K562 (cell line): ENCODE results near the gene EML6.

ENCODE experiments used
- ETV5 ChIP-seq: sonication (generic); formaldehyde crosslinking; IDR thresholded peaks from 2 replicates; pipeline ENCODE4 v1.4.0; 2020; ENCODE audit warnings: low read depth, mild to moderate bottlenecking, missing genetic modification reagents
- MYBL2 ChIP-seq, 2 experiments: fragments of 450-650 bp in 1 of 2; sonication (generic) in 1 of 2; formaldehyde crosslinking in 1 of 2; IDR thresholded peaks; 2 replicates each; pipeline versions ENCODE4 v1.6.1 to v1.8.1; 2017 to 2022; ENCODE audit warnings: borderline replicate concordance in 1 of 2, inconsistent platforms in 1 of 2, low read depth in 1 of 2, mild to moderate bottlenecking in 1 of 2, missing genetic modification reagents in 1 of 2, moderate library complexity in 1 of 2
- TF ChIP-seq, protein P1 (sequence below), 2 experiments: fragments of 200-800 bp in 1 of 2; sonication (Bioruptor generic) in 1 of 2; sonication (generic) in 1 of 2; formaldehyde crosslinking in 1 of 2; IDR thresholded peaks in 1 of 2; conservative IDR thresholded peaks in 1 of 2; 2 replicates each; pipeline versions ENCODE4 v1.5.0 to v1.6.1; 2016 to 2020; ENCODE audit warnings: missing compliant biosample characterization in 1 of 2, missing genetic modification characterization in 1 of 2, missing genetic modification reagents in 1 of 2

DNA sequence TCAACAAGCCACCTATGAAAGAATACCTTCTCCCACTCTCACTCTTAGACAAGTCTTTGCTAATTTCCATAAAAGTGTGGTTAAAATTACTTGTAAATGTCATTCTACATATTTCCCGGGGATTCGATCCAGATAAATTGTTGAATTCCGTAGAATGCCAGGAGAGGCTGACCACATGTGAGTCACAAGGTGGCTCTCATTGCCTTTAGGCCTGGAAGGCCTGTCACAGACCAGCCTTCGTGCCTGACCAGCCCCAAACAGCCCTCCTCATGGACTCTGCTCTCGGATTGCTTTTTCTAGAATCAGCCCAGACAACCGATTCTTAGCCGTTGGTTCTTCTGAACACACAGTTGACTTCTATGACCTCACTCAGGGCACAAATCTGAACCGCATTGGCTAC lies 240.8 kb downstream of the EML6 start:
- TF ChIP-seq, protein P1, sequence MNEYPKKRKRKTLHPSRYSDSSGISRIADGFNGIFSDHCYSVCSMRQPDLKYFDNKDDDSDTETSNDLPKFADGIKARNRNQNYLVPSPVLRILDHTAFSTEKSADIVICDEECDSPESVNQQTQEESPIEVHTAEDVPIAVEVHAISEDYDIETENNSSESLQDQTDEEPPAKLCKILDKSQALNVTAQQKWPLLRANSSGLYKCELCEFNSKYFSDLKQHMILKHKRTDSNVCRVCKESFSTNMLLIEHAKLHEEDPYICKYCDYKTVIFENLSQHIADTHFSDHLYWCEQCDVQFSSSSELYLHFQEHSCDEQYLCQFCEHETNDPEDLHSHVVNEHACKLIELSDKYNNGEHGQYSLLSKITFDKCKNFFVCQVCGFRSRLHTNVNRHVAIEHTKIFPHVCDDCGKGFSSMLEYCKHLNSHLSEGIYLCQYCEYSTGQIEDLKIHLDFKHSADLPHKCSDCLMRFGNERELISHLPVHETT (CRISPR knock-in tag; conservative IDR thresholded peaks at IDR 0.05 in 1 of 2, IDR thresholded peaks at IDR 0.05 in 1 of 2): no peak
- TF ChIP-seq ETV5 (CRISPR knock-in tag): no peak
- no peak for TF ChIP-seq MYBL2 (IDR thresholded peaks at IDR 0.05; ENCODE audit: low read depth)
- TF ChIP-seq MYBL2 (CRISPR knock-in tag; IDR thresholded peaks at IDR 0.05; ENCODE audit: borderline replicate concordance): no peak
